NCI-H82 (cell line): Measurements from ENCODE around the gene UST.
"Not testable (repeated sequence)": the region's sequence is repeated elsewhere in the genome, so short reads cannot be mapped to it uniquely, and the experiment has no call there.

ENCODE experiments used
- DNase-seq: peaks from one replicate; lab custom pipeline; 2025; lab: John Stamatoyannopoulos, UW

UST gene

DNA sequence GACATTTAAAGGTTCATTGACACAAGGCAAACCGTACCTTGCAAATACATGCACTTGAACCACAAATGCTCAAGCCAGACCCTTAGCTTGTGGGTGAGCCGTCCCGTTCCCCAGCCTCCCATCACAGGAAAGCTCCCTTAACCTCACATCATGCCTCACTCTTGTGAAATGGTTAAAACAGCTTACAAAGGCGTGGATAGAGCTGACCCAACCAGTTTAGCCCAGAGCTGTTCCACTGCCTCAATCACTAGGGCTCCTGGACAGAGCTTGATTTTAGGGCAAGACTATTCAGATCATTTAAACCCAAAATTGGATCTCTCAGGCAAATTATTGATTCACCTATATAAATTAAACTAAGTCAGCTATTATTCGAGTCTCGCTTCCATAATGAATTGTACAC, 341.1 kb downstream of the UST start:
- DNase-seq: no peak

DNA sequence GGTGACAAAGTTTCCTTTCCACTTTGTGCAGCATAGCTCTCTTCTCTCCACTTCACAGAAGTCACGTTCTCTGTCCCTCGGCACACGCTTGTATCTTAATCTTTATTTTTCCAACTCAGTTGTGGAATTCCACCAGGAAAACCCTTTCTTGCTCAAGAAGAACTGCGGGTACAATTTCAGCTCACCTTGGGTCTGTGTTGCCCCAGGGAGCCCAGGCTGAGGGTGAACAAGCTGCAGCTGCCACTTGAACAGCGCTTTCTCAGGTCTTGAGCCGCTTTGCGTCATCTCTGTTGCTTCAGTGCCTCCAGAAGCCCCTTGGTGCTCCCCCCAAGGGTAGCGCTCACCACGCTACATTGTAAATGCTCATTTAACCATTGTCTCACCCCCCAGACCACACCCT, 341.5 kb downstream of the UST start:
- no peak for DNase-seq

DNA sequence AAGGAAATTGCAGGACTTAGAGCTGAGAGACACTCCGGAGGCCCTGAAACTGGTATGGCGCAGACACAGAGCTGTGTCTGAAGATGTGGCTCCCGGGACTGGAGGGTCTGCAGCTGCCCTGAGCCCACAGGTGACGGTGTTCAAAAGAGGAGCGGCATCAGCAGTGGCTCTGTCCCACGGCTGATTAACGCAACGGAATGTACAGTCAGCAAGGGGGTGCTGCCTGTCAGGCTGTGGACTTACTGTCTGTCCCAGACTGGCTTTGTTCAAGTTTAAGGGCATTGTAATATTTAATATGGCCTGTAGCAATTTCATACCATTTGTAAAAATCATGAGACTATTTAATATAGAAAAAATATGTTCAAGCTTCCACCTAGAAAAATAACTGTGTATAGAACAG, 342.7 kb downstream of the UST start:
- no peak for DNase-seq

DNA sequence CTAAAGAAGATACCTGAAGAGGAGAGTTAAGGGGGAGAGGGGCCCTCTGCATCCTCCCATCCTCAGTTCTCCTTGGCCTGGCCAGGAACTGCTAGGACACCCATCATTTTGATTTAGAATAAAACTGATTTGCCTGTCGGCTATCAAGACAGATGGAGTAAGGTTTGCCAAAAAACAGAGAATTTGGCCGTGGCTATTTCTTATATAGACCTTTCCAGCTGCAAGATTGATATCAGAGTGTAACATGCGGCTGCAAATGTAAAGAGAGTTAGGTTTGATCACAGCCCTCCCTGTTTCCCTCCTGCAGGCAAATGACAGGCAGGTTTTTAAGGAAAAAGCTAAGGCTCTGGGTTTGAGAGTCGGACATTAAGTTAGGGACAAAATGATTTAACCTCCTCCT, 344.1 kb downstream of the UST start:
- no peak for DNase-seq

DNA sequence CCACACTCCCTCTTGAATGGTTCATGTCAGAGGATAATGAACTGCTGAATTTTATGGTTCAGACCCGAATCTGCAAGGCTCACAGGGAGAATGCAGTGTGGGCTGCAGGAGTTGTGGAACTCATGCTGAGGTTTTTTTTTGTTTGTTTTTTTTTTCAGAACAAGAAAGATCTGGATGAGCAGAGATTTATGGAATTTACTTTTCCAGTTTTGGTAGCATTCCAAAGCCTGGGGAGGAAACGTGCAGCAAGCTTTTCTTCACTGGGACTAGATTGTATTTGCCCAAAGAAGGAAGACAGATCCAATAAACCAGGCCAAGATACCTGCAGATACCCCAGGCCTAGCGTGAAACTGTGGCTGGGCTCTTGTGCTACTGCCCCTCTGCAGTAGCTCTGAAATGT, 346.8 kb downstream of the UST start:
- no peak for DNase-seq

DNA sequence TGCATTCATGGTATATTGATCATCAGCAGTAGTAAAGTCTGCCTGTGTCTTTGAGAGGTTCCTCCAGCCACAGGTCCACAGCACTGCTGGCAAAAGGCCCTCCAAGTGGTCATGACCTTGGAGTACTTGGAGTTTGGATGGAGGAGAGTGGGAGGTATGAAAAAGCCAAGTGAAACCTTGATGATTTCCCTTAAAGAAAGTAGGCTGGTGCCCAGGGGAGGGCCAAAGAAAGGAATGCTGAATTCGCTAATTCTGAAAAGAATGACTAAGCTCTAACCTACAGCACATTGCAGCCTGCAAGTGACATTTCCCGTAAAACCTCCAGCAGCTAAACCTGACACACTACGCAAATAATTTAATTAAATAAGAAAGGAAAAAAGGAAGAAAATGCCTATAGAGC, 347.3 kb downstream of the UST start:
- DNase-seq: no peak

DNA sequence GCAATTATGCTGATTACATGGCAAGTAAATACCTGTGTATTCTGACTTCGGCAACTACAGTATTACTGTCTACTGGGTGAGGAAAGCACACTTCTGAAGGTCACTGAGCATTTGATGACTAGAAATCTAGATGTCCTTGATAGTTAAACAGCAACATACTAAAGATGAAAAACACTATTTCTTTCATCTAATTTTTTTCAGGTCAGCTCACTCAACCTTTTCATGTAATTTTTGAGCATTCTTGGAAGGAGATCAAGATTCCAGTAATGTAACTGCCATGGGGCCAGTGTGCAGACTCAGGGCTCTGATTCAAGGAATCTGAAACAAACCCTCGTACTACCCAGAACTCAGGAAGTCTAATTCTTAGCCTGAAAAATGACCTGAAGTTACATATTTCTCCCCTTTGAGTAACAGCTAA, 348.1 kb downstream of the UST start:
- DNase-seq: no peak

DNA sequence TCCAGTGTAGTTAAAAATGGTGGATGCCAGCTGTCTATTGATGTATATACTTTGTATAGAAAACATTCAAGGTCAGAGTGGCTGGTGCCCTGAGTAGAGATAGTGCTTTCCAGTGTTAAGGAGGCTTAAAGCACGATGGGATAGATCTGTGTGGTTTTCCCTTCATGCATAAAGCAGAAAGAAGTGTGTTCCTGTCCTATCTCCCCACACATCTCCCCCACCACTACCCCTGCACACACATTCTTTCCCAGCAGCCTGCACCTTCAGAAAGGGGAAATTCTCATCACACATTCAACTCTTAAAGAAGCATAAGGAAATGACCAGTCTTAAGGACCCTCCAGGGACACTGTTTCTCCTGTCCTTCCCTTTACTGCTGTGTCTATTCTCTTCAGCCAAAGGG, 349.0 kb downstream of the UST start:
- DNase-seq: no peak

DNA sequence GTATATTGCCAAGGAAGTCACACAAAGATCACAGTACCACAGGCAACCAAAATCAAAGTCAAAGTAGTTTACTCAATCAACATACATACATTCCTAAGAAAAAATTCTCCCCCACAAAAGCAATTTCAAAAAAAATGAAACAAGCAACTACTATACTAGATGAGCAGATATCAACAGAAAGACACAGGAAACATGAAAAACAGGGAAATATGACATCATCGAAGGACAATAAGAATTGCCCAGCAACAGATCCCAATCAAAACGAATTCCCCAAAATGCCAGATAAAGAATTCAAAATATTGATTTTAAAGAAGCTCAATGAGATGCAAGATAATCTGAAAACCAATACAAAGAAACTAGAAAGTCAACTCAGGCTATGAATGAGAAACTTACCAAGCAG, 351.0 kb downstream of the UST start:
- DNase-seq: no peak

DNA sequence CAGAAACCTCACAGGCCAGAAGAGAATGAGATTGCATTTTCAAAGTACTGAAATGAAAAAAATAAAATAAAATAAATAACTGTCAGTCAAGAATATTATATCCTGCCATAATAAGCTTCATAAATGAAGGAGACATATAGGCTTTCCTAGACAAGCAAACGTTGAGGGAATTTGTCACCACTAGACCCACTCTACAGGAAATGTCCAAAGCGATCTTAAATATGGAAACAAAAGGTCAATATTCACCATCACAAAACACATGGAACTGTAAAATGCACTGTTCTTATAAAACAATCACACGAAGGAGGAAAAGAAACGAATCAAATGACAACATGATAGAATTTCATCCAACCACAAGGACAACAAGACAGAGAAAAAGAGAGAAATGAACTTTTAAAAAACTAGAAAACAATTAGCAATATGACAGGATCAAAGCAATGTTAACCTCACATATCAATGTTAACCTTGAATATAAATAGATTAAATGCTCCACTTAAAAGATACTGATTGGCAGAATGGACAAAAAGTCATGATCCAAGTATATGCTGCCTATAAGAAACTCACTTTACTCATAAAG, 352.0 kb downstream of the UST start:
- DNase-seq: no peak

DNA sequence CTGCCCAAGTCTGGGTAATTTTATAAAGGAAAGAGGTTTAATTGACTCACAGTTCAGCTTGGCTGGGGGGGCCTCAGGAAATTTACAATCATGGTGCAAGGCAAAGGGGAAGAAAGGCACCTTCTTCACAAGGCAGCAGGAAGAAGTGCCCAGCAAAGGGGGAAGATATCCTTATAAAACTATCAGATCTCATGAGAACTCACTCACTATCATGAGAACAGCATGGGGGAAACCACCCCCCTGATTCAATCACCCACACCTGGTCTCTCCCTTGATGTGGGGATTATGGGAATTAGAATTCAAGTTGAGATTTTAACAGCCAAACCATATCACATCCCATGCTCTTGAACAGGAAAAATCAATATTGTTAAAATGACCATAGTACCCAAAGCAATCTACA, 355.5 kb downstream of the UST start:
- no peak for DNase-seq

DNA sequence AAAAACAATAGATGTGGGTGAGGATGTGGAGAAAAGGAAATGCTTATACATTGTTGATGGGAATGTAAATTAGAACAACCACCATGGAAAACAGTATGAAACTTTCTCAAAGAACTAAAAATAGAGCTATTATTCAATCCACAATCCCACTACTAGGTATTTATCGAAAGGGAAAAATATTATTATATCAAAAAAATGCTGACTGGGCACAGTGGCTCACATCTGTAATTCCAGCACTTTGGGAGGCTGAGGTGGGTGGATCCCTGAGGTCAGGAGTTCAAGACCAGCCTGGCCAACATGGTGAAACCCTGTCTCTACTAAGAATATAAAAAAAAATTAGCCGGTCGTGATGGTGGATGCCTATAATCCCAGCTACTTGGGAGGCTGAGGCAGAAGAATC, 357.1 kb downstream of the UST start:
- DNase-seq: not testable (repeated sequence)

DNA sequence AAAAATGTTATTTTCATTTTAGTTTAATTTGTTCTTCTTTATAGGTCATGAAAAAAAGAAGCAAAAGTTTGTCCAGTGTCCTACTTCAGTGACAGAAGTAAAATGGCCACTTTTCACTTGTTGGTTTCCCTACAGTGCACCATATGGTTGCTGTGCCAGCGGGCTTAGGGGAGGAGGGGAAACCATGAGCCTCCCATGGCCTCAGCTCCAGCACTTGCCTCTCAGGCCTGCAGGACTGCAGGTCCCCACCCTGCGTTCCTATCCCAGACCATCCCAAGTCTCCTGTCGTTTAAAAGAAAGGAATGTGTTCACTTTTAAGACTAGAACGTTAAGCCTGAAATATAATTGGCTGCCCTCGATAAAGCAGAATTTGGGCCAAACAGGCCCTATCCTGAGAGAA, 360.7 kb downstream of the UST start:
- peak; percentile 31 for DNase-seq

DNA sequence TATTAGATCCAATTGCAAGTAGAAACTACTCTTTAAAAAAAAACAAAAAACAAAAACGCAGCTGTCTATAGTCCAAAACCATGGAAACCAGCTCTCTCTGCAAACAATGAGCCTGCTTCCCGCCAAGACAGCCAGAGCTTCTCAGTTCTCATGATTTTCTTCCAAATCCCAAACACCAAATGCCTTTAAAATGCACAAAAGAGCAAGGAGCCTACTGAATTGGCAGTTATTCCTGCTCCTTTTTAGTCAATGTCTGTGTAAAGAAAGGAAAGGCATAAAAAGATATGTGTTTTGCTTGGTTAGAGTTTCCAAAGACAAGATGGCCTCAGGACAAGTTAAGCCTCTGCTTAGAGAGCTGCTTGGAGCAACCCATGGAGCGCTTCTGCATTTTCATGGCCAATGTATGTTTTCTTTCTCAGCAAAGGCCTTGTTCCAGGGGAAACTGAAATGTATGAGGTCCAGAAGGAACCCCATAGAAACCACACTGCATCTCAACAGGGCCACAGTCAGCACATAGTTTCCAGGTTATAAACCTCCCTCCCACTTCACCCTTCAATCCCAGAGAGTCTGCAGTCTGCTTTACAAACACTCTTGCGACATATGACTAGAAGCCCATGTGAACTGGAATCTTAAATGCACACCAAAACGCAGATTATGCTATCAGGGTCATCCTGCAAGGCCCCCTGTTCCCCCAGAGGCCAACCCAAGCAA, 361.4 kb downstream of the UST start:
- DNase-seq: no peak

DNA sequence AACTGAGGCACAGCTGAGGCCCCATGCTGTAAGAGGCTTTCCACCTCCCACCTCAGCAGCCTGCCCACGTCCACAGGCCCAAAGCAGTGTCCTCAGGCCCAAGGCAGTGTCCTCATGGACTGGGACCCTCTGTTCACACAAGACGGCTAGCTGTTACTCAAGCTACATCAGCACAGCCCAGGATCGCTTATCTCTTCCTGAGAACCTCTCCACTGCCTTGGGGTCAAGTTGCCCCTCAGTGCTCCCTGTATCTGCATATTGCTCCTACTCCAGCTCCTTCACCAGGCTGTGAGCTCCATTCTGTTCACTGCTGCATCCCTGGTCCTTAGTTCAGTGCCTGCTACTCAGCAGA, 361.9 kb downstream of the UST start:
- DNase-seq: no peak

DNA sequence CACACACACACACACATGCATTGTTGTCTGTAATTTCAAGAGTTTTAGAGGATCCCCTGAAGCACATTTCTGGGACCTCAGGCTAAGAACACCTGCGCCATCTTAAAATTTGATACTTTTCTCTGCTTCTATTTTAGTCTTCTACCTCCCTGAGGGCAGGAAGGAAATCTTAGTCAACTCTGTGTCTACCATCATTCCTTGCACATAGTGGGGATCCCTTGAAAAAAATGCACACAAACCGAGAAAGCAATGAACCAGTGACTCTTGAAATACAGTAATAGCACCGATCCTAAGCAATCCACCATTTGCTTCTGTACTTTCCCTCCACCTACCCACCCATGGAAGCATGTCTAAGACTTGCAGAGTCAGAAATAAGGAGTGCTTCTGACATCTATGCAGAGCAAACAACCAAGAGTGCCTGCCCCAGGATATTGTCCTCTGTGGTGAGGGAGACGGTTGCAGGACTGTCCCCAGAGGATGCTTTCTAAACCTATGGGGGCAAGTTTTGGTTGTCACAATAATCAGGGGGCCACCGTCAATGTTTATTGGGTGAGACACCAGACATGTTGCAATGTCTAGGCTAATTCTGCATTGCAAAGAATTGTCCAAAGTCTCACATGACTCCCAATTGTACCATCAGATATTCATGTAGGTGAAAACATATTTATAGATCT, 362.7 kb downstream of the UST start:
- no peak for DNase-seq

DNA sequence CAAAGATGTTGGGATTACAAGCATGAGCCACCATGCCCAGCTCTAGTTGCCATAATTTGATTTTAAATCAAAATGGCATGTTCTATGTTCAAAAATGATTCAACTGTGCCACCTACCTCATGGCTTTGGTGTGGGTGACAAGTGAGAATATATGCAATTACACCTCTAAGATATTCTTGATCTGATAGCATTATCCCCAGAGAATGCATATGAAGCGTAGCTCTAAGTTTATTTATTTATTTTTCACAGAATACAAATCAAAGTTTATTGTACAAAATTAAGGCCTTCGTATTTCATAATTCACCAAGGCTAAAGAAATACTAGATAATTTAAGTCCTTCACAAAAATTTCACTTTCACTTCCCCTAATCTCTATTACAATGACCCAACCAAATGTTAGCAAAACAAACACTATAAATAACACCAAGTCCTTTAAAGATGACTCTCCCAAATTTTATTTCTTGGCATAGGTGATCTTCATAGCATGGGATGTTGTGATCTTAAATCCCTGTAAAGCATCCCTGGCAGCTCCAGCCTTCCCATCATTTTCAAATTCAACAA, 364.8 kb downstream of the UST start:
- DNase-seq: no peak

DNA sequence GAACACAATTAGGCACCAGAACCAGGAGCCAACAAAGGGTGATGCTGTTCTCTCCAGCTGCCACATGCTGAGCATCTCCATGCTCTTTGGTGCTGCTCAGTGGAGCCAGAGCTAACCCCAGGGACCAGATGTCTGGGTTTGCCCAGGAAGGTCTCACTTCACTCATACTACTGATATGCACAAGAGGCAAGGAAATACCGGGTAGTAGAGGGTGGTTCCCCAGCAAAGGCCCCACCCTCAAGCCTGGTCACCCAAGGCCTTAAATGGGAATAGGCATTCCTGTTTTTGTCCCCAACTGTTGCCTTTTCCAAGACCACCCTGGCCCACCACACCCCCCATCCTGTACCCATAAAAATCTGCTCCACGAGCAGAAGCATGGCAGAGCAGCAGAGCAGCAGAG, 366.1 kb downstream of the UST start:
- DNase-seq: no peak

DNA sequence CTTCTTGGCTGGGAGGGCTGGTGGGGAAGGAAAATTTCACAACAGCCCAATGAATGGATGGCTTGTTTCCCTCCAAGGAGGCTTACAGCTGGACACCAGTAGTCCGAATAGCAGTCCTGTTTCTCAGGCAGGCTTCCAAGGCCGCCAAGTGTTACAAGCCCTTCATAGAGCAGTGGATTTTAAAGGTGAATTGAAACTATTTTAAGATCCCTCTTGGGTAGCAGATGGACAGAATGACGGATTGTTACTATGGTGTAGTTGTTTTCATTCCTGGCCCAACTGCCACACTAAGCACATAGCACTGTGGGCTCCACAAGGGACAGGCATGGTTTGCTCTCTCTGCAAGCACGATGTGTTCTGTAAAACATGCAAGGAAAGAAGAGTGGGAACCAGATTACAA, 367.3 kb downstream of the UST start:
- no peak for DNase-seq

DNA sequence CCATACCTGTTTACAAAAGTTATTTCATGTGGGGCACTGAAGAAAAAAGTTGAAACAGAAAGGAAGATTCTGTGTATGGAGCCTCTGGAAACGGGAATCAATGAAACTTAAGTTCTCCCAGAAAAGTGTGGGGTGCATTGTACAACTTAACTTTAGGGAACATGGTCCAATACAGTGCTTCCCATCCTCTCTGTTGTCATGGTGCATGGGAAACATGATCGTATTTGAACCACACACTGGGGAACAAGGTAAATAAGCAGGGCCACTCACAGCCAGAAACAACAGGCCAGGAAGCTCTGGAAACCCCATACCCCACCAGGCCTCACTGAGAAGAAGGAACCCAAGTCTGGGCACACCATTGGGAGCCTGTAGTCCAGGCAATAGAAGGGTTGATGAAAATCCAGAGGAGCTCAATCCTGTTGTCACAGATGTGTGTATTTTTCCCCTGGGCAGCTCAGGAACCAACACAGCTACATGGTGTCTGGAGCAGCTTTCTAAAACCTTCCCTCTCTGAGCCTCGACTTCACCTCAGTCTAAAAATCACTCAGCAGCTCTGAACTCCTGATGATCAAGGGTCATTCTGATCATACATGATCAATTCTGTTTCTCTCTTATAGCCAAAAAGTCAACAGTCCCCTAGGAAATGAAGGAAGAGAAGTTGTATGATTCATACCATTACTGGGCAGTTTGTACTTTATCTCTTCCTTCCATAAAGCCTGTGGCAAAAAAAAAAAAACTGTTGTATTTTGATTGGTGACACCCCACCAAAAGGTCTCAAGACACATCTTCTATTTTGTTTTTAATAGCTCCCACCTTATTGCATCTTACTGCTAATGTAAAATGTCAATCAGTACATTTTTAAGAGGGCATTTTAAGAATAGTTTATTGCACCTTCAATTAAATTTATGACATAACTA, 372.2 kb downstream of the UST start:
- no peak for DNase-seq

DNA sequence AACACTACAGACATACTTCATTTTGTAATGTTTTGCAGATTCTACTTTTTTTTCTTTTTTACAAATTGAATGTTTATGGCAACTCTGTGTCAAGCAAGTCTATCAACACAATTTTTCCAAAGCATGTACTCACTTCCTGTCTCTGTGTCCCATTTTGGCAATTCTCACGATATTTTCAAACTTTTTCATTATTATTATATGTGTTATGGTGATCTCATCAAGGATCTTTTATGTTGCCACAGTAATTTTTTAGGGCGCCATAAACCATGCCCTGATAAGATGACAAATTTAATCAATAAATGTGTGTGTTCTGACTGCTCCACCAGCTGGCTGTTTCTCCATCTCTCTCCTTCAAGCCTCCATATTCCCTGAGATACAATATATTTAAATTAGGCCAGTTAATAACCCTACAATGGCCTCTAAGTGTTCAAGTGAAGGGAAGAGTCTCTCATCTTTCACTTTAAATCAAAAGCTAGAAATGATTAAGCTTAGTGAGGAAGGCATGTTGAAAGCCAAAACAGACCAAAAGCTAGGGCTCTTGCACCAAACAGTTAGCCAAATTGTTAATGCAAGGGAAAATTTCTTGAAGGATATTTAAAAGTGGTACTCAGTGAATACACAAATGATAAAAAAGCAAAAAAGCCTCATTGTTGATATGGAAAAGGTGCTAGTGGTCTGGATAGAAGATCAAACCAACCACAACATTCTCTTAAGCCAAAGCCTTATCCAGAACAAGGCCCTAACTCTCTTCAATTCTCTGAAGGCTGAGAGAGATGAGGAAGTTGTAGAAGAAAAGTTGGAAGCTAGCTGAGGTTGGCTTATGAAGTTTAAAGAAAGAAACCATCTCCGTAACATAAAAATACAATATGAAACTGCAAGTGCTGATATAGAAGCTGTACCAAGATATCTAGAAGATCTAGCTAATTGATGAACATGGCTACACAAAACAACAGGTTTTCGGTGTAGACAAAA, 376.3 kb downstream of the UST start:
- no peak for DNase-seq
